ENCODE data around the gene PLAC9. TPM values are rescaled to one million over a fixed set of nuclear protein-coding genes. Genes with fewer than 3 reads are reported as not detected.

The PLAC9 gene
- total and polyA plus RNA-seq, 2 experiments from 2014 or later, result 11.4 to 83.3 TPM

DNA sequence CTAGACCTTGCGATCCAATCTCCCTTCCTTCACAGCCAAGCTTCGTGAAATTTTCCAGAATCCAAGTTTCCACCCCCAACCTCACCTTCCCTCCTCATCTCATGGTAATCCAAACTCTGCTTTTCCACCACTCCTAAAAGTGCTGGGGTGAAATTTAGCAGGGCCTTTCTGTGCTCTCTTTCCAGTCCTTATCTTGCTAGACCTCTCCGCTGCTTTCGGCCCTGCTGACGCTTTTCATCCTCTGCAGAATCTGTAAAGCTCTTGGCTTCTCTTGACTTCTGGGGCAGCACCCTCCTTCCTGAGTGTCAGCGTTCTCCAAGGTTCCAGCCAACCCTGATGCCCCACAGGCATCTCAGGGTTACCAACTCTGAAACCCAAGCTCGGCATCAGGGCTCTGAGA lies 7.7 kb downstream of the PLAC9 start:
- no peak for DNase-seq (ENCODE audit: low spot score)
- no peaks in the 10 kb centered on the region for H4K20me1 ChIP-seq (ENCODE audit: insufficient read depth, poor library complexity, severe bottlenecking)
- peaks cover 25% of the 10 kb centered on the region for H3K4me1 ChIP-seq (ENCODE audit: insufficient read depth)
- H3K27me3 ChIP-seq, result no peaks in the 10 kb centered on the region
- H3K4me3 ChIP-seq, result no peak overlapping the region
- TF ChIP-seq, protein P1, sequence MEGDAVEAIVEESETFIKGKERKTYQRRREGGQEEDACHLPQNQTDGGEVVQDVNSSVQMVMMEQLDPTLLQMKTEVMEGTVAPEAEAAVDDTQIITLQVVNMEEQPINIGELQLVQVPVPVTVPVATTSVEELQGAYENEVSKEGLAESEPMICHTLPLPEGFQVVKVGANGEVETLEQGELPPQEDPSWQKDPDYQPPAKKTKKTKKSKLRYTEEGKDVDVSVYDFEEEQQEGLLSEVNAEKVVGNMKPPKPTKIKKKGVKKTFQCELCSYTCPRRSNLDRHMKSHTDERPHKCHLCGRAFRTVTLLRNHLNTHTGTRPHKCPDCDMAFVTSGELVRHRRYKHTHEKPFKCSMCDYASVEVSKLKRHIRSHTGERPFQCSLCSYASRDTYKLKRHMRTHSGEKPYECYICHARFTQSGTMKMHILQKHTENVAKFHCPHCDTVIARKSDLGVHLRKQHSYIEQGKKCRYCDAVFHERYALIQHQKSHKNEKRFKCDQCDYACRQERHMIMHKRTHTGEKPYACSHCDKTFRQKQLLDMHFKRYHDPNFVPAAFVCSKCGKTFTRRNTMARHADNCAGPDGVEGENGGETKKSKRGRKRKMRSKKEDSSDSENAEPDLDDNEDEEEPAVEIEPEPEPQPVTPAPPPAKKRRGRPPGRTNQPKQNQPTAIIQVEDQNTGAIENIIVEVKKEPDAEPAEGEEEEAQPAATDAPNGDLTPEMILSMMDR (IDR thresholded peaks at IDR 0.05; ENCODE audit: poor library complexity), result no peak
- TF ChIP-seq EZH2 (IDR thresholded peaks at IDR 0.05; ENCODE audit: borderline replicate concordance) (no peak), EZH2phosphoT487 (IDR thresholded peaks at IDR 0.05; ENCODE audit: low read depth, severe bottlenecking, unreplicated experiment) (no peak)
- no peaks in the 10 kb centered on the region for H3K36me3 ChIP-seq (replicated peaks; ENCODE audit: insufficient read depth, low read depth)
- no peaks in the 10 kb centered on the region for H3K9me3 ChIP-seq (ENCODE audit: low read depth)
- no peaks in the 10 kb centered on the region for H3K9me2 ChIP-seq (replicated peaks; ENCODE audit: insufficient read depth)
- H3K4me2 ChIP-seq, result no peak overlapping the region
- no peak overlapping the region for H2AFZ ChIP-seq
- no peak overlapping the region for H3K27ac ChIP-seq
- no peaks in the 10 kb centered on the region for H3K79me2 ChIP-seq
- 86% methylated on average over 7 of the region's 7 CpGs for WGBS (ENCODE audit: low lambda C conversion rate, missing lambda C conversion rate)

DNA sequence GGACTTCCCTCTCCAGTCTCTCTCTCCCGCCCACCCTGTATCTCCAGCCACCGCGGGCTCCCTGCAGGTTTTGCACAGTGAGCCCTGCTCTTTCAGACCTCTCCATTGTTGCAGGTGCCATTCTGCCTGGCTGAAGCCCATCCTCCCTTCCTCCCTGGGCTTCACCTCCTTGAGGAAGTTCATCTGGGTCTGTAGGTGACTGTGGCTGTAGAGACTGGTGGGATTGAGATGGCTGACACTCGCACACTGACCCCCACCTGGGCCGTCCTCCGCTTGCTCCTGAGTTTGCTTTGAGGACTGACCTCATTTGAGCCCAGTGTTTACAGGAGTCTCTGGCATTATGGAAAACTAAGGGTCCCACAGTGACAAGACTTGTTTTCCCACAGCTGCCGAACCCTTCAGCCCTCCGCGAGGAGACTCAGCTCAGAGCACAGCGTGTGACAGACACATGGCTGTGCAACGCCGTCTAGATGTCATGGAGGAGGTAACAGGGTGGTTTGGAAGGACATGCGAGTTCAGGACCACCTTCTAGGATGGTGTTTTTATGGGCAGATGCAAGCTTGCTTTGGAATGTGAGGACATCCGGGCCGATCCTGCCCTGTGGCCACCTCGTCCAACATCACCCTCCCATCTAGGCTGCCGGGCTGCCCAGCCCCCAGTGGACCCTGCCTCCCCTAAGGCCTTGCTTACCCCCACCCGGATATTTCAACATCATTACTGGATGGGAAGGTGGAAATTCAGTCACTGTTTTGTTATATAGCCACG lies 9.3 kb downstream of the PLAC9 start:
- peaks cover 10% of the 10 kb centered on the region for H3K4me1 ChIP-seq (ENCODE audit: insufficient read depth)
- no peak overlapping the region for H2AFZ ChIP-seq
- no peak overlapping the region for H3K4me3 ChIP-seq
- 70% methylated on average over 19 of the region's 19 CpGs for WGBS (ENCODE audit: low lambda C conversion rate, missing lambda C conversion rate)
- H4K20me1 ChIP-seq (ENCODE audit: insufficient read depth, poor library complexity, severe bottlenecking), result no peaks in the 10 kb centered on the region
- no peaks in the 10 kb centered on the region for H3K36me3 ChIP-seq (replicated peaks; ENCODE audit: insufficient read depth, low read depth)
- no peak for DNase-seq (ENCODE audit: low spot score)
- no peaks in the 10 kb centered on the region for H3K9me3 ChIP-seq (ENCODE audit: low read depth)
- H3K27me3 ChIP-seq, result no peaks in the 10 kb centered on the region
- H3K4me2 ChIP-seq, result no peak overlapping the region
- no peak overlapping the region for H3K27ac ChIP-seq
- TF ChIP-seq EZH2 (IDR thresholded peaks at IDR 0.05; ENCODE audit: borderline replicate concordance) (no peak), EZH2phosphoT487 (IDR thresholded peaks at IDR 0.05; ENCODE audit: low read depth, severe bottlenecking, unreplicated experiment) (no peak)
- TF ChIP-seq, protein P1 (IDR thresholded peaks at IDR 0.05; ENCODE audit: poor library complexity), result no peak
- no peaks in the 10 kb centered on the region for H3K9me2 ChIP-seq (replicated peaks; ENCODE audit: insufficient read depth)
- H3K79me2 ChIP-seq, result no peaks in the 10 kb centered on the region

DNA sequence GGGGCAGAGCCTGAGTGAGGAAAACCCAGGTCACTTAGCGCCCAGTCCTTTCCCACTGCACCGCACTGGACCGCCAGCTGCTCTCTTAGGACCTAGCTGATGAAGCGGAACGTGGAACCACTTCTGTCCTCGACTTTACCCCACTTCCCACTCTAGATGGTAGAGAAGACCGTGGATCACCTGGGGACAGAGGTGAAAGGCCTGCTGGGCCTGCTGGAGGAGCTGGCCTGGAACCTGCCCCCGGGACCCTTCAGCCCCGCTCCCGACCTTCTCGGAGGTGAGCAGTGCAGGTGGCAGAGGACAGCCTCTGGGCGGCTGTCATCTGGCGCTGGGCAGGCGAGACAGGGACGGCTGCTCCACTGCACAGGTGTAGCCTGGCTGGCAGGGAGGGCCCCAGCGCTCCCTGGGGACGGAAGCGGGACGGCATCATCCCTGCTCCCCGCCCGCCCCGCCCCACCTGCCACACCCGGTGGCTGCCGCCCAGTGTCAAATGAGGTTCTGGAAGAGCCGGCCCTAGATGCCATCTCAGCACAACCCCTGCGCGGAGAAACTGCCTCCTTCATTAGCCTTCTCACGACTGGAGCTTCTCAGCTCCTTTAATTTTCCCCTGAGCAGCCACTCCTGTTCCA lies 11.7 kb downstream of the PLAC9 start:
- TF ChIP-seq, protein P1 (IDR thresholded peaks at IDR 0.05; ENCODE audit: poor library complexity), result no peak
- TF ChIP-seq EZH2phosphoT487 (IDR thresholded peaks at IDR 0.05; ENCODE audit: low read depth, severe bottlenecking, unreplicated experiment), result no peak
- no peak for TF ChIP-seq EZH2 (IDR thresholded peaks at IDR 0.05; ENCODE audit: borderline replicate concordance)
- Histone ChIP-seq H3K27ac (no peak overlapping the region), H2AFZ (no peak overlapping the region), H3K4me2 (no peak overlapping the region), H3K9me3 (ENCODE audit: low read depth) (no peaks in the 10 kb centered on the region), H3K79me2 (no peaks in the 10 kb centered on the region), H3K27me3 (no peaks in the 10 kb centered on the region), H3K4me3 (no peak overlapping the region), H3K9me2 (replicated peaks; ENCODE audit: insufficient read depth) (no peaks in the 10 kb centered on the region), H3K36me3 (replicated peaks; ENCODE audit: insufficient read depth, low read depth) (no peaks in the 10 kb centered on the region), H4K20me1 (ENCODE audit: insufficient read depth, poor library complexity, severe bottlenecking) (no peaks in the 10 kb centered on the region), H3K4me1 (ENCODE audit: insufficient read depth) (no peaks in the 10 kb centered on the region)
- WGBS (ENCODE audit: low lambda C conversion rate, missing lambda C conversion rate), result 72% methylated on average over 23 of the region's 28 CpGs
- no peak for DNase-seq (ENCODE audit: low spot score)

Measured in hepatocyte (in vitro differentiated cells).